ENCODE measurements around the gene SBNO1. TPM values are rescaled to one million over a fixed set of nuclear protein-coding genes. Genes with fewer than 3 reads are reported as not detected.
"Not testable (repeated sequence)": the region's sequence is repeated elsewhere in the genome, so short reads cannot be mapped to it uniquely, and the experiment has no call there.

Gene SBNO1
- polyA plus RNA-seq, 10 donors: 15.1 to 22.9 (median 18.1) TPM

DNA sequence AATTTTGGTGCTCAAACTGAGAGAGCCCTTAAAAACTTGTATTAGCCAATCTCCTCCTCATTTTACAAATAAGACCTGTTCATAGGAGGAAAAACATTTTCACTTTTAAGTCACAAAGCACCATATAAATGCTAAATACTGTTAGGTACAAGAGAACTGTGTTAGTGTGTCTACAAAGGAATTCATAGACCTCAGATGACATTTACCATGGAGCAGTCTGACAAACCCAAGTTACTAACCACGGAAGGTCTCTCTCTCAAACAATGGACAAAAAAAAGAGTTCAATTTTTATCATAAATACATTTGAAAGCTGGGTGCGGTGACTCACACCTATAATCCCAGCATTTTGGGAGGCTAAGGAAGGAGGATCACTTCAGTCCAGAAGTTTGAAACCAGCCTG, 10.0 kb downstream of the SBNO1 start:
- DNase-seq: no peak

DNA sequence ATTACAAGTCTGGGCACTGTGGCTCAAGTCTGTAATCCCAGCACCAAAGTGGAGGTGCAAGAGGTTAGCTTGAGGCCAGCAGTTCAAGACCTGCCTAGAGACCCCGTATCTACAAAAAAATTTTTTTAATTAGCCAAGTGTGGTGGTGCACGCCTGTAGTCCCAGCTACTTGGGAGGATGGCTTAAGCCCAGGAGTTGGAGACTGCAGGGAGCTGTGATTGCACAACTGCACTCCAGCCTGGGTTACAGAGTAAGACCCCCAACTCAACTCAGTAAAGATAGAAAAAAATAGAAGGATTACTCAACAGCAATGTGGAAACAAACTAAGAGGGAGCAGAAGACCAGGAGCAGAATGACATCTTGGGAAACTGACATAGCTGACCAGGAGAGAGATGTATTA, 13.3 kb downstream of the SBNO1 start:
- DNase-seq: no peak

DNA sequence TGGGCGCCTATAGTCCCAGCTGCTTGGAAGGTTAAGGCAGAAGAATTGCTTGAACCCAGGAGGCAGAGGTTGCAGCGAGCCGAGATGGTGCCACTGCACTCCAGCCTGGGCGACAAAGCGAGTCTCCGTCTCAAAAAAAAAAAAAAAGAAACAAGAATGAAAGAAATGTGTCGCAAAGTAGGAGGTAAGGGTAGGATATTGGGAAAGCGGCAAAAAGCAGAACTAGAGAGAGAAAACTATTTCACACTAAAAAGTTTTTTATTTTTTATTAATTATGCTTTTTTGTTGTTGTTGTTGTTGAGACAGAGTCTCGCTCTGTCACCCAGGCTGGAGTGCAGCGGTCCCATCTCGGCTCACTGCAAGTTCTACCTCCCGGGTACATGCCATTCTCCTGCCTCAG, 17.7 kb downstream of the SBNO1 start:
- no peak for DNase-seq

DNA sequence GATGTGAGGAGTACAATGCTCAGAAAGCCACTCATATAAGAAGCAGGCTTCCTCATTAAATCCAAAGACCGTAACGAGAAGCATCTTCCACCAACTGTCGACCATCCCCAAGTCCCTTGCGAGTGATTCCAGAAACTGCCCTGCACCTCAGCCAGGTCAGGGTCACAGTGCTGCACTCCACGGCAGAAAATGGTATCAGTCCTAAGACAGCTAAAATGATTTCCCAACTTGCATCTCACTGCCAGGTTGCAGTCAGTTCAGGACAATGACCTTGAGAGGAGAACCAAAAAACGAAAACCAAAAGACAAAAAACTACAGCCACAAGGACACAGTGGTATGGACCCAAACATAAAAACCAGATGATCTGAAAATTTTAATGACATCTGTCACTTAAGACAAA, 20.6 kb downstream of the SBNO1 start:
- DNase-seq: no peak

DNA sequence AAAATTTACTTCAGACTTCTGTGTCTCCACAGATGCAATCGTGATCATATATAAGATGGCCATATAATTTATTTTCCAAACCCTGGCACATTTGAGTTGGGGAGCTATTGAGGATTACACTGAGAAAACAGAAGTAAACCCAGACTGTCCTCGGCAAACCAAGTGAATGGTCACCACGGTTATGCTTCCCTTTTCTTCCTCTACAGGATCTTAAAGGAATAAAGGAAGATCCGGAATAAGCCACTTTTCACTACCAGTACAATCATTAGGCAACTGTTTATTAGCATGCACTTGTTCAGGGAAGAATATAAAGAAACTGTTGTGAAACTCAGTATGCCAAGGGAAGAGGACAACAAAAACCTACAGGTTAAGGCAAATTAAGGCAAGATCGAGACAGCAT, 27.6 kb downstream of the SBNO1 start:
- no peak for DNase-seq

DNA sequence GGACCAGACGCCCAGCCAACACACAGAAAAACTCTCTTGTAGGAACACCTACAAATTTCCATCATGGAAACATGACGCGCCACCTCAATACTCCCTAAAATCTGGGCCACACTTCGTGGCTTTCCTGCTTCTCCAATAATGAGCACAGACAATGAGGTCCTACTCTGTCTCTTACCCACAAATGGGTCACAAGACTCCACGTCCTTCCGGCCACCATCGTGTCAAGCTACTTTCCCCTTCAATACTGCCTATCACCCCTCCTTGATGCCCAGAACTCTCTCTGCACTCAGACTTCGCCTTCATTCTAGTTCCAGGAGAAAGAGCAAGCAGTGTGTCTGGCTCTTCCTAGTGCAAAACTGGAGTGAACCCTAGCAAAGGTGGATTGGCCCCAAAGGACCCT, 28.1 kb downstream of the SBNO1 start:
- no peak for DNase-seq

DNA sequence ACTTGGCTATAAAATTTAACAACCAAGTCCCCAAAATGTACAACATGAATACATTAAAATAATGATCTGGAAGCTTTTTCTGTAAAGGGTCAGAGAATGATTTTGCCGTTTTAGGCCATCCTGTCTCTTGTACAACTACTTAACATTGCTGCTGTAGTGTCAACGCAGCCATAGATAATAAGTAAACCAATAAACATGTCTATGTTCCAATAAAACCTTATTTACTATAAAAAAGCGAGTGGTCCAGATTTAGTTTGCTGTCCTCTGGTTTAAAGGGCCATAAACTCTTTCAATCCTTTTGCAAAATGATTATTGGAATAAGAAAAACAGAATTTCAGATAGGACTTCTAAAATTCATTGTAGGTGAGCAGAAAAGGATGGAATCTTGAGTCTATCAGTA, 29.2 kb downstream of the SBNO1 start:
- DNase-seq: no peak

DNA sequence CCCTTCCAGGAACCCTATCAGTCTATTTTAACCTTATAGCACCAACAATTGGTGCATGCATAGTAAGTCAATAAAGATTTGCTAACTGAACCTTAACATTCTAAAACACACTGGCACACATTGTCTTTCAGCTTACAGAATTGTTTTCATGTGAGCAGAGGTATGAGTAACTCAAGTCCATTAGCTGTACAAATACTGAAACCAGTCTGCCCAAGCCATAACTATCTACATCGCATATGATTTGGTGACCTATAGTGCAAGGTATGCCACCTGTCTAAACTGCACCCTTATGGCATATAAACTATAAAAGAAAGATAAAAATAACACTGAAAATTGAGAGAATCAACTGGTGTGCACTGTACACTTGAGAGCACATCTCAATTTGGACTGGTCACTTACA, 34.8 kb downstream of the SBNO1 start:
- DNase-seq: no peak

DNA sequence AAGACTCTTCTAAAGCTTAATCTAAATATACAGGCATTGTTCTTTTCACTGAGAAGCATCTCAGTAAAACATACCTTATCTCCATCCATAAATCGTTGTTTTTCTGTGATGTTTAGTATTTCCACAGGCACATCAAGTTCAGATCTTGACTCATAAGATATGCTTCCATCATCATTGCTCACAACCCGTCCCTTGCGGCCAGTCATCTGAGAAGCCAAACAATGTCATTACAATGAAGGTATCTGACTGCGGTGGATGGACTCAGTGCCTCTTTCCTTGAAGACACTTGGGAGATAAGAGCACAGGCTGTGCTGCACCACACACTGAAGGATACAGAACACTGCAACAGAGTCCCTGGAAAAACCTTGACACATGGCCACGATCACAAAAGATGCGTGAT, 44.8 kb downstream of the SBNO1 start:
- DNase-seq: no peak

DNA sequence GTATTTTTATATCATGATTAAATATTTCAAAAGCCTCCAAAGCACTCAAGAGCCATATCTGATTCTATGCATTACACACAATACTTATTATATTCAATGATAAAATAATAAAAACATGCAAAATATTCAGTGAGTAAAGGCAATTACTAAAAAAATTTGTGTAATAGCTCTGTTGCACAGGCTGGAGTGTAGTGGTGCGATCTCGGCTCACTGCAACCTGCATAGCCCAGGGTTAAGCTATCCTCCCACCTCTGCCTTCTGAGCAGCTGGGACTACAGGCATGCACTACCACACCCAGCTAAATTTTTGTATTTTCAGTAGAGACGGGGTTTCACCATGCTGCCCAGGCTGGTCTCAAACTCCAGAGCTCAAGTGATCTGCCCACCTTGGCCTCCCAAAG, 45.4 kb downstream of the SBNO1 start:
- DNase-seq: no peak

DNA sequence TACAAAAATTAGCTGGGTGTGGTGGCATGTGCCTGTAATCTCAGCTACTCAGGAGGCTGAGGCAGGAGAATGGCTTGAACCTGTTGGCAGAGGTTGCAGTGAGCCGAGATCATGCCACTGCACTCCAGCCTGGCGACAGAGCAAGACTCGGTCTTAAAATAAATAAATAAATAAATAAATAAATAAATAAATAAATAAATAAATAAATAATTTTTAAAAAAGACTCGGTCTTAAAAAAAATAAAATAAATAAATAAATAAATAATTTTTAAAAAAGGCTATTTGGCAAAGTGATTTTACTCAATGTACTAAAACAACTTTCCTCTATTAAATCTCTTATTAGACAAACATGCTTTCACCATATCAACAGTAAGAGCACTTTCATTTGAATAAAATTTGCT, 51.6 kb downstream of the SBNO1 start:
- DNase-seq: not testable (repeated sequence)

DNA sequence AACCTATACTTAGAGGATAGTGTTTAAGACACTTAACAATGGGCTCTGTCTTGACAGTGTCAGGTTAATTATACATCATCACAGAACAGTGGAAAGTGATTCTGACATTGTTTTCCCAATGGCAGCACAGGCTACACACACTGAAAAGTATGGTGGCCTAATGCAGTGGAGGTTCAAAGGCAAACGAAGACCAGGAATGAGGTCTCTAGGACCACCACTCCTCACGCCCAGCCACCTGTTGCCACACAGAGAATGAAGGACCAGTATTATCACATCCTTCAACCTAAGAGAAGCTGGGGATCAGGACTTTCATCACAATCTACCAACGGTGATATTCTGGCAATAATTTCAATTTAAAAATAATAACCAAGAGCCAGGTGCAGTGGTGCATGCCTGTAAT, 58.4 kb downstream of the SBNO1 start:
- no peak for DNase-seq

DNA sequence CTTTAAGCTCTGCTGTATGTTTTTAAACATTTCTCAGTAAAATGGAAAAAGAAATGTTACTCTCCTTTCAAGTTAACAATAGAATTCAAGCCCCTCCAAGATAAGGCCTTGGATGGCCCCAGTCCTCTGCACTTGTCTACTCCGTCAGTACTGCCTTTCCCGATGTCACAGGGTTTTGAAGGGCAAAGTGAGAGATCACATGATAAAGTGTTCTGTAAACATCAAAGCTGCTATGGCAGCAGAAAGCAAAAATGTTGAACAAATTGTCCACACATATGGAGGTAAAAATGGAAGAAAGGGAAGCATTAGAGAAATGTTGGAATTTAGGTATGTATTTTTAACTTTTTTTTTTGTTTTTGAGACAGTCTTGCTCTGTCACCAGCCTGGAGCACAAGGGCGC, 59.5 kb downstream of the SBNO1 start:
- no peak for DNase-seq

DNA sequence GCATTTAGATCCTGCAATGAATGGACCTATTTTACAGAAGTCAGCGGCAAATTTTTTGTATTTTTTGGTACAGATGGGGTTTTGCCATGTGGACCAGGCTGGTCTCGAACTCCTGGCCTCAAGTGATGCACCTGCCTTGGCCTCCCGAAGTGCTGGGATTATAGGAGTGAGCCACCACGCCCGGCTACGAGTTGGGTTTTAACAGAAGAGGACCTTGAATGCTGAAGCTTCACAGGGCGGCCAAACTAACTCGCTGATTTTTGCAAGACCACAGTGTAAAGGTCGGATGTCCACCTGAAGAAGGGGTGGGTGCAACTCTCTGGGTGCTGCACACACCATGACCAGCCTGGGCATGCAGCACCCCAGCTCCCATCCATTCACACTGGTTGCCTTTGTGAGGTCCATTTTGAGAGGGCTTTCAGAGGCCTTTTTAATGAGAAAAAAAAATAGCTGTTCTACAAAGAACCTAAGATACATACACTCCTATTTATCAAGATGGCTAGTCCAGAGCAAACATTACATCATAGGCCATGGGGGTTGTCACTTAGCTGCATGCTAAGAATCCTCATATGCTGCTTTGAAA, 71.4 kb downstream of the SBNO1 start:
- DNase-seq: no peak

DNA sequence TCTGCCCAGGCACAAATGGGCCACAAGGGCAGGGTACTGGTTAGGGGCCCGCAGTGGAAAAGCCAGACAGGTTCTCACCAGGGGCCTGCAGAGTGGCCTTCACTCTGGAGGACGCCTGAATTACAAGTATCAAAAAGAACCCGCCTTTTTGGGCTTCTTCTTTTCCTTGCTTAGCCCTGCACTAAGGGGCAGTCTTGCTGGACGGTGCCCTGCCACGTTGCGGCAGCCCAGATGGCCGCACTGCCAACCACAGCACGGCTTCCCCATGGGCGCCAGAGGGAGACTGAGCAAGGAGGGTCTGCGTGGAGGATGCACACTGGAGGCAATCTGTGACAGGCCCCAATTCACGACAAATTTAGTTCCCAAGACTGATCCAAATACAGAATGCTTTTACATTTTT, 74.7 kb downstream of the SBNO1 start:
- no peak for DNase-seq

DNA sequence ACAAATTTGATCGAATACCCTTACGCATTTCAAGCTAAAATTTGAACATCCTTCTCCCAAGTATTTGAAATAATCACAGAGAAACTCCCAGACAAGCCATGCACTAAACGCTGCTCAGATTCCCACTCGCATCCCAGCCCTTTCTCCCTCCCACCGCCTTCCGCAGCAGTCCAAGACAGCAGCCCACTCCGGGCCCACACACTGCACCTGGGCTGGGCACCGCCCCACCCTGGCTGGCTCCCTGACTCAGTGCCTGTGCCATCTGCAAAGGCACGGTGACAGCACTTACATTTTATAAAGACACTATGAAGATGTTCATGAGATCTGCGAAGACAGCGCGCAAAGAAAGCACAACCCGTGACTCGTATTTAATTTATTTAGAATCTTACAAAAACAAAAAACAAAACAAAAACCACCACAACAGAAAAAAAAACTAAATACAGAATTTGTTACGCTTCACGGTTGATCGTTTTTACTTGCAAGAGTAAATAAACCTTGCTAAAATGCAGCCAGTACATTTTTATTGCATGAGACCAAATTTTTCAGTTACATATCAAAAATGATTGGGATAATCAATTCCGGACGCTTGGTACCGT, 75.8 kb downstream of the SBNO1 start:
- no peak for DNase-seq

DNA sequence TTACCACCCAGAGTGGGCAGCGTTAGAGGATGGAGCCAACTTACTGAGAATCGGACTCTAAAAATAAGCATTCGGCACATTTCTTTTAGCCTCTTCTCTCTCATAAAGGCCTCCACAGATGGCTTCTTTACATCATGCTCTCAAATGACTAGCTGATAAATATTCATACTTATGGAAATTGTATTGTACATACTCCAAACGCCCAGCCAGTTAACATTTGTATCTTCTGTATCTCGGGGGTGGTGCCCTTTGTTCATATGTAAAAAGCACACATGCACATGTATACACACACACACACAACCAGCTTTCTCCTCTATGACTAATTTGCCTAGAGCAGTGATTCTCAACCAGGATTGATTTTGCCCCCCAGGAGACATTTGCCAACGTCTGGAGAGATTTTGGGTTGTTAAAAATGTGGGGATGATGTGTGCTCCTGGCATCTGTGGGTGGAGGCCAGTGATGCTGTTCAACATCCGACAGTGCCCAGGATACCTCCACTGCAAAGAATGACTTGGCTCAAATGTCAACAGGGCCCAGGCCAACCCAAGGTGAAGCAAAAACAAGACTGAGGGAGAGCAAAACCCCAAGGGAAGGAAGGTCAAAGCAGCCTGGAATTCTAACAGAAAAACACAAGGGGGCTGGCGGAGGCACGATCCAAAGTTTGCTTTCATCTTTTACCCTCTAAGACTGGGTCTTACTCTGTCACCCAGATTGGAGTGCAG, 77.8 kb downstream of the SBNO1 start:
- DNase-seq: no peak

DNA sequence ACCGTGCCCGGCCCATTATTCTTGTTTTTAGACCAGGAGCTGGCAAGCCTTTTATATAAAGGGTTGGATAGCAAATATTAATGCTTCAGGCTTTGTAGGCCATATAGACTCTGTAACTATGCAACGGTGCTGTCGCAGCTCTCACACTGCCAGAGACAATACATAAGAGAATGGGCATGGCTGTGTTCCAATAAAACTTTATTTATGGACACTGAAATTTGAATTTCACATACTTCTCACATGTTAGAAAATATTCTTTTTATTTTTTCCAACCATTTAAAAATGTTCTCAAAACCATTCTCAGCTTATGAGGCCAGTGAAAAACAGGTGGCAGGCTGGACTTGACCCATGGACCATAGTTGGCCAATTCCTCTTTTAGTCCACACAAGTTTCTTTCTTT, 80.0 kb downstream of the SBNO1 start:
- no peak for DNase-seq

DNA sequence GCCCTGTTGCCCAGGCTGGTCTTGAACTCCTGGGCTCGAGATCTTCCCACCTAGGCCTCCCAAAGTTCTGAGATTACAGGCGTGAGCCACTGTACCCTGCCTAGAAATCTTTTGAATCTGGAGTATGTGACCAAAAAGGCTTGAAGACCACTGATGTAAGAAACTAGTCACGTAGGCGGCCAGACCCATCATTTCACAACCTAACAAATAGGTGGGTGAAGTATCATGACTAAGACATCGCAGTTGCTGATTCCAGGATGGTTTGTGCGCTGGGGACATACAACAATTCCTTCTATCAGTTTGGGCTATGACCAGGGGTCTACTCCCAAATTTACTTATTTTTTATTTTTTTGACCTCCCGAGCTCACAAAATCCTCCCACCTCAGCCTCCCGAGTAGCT, 81.2 kb downstream of the SBNO1 start:
- DNase-seq: no peak

DNA sequence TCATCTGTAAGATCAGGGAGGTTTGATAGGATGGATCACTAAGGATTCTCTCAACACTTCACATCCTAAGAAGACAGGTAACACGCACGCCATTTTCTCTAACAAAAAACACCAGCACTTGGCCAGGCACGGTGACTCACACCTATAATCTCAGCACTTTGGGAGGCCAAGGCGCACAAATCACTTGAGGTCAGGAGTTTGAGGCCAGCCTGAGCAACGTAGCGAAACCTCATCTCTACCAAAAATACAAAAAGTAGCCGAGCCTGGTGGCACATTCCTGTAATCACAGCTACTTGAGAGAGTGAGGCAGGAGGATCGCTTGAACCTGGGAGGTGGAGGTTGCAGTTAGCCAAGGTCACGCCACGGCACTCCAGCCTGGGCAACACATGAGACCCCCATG, 82.5 kb downstream of the SBNO1 start:
- DNase-seq: no peak

DNA sequence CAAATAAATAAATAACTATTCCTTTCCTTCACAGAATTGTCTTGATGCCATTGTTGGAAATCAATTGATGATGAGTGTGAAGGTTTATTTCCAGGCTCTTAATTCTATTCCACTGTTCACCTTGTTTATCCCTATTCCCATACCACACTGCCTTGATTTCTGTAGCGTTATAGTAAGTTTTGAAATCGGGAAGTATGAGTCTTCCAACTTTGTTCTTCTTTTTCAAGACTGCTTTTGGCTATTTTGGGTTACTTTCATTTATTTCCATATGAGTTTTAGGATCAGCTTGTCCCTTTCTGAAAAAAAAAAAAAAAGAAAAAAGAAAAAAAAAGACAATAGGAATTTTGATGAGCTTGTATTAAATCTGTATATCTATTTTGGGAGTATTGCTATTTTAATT, 83.7 kb downstream of the SBNO1 start:
- no peak for DNase-seq

DNA sequence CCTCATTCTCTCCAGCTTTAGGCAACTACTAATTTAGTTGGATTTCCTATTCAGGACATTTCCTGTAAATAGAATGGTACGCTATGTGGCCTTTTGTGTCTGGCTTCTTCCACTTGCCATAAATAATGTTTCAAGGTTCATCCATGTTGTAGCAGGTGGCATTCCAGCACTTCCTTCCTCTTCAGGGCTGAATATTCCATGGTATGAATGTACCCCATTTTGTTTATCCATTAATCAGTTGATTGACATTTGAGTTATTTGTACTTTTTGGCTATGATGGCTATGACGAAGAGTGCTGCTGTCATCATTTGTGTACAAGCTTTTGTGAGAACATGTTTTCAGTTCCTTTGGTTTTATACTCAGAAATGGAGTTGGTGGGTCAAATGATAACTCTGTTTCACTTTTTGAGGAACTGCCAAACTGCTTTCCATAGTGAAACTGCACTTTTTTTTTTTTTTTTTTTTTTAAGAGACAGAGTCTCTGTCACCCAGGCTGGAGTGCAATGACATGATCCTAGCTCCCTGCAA, 86.5 kb downstream of the SBNO1 start:
- peak in 1 of 3 donors; percentile 23 for DNase-seq

DNA sequence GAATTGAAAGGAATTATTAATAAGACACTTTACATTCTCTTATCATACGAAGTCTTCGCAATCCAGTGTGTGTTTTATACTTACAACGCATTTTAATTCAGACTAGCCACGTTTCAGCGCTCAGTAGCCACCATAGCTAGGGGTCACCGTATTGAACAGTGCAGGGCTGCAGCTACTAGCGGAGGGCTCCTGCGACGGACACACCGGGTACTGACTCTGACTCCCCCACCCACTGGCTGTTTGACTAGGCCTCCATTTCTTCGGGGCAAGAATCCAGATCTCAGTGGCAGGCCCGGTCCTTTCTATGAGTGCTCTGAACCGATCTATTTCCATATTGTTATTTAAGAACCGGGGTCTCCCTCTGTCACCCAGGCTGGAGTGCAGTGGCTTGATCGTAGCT, 91.5 kb downstream of the SBNO1 start:
- no peak for DNase-seq

Measured in muscle of back (tissue), 11 donors.